Measurements from ENCODE around the gene EIF4E1B. TPM values are rescaled to one million over a fixed set of nuclear protein-coding genes. Genes with fewer than 3 reads are reported as not detected.

The EIF4E1B gene
- total RNA-seq, 1 donor from 2014 or later = not detected

- no peak for DNase-seq (ENCODE audit: low spot score)
- Mint-ChIP-seq H3K4me1 (ENCODE audit: low read depth) (no peaks in the 10 kb centered on the region), H3K9me3 (peaks cover 5% of the 10 kb centered on the region), H3K27me3 (ENCODE audit: insufficient read depth) (peaks cover 41% of the 10 kb centered on the region), H3K4me3 (no peak overlapping the region), H3K36me3 (ENCODE audit: low read depth) (peaks cover 2% of the 10 kb centered on the region), H3K27ac (no peak overlapping the region)
- intact Hi-C loops (cut with micrococcal nuclease) = no loop called here
Measured at GRCh38 chr5:176682016-176682531, 51.6 kb downstream of the EIF4E1B start.

- Mint-ChIP-seq H3K4me1 (ENCODE audit: low read depth) (no peaks in the 10 kb centered on the region), H3K27me3 (ENCODE audit: insufficient read depth) (peaks cover 31% of the 10 kb centered on the region), H3K4me3 (no peak overlapping the region), H3K9me3 (peaks cover 5% of the 10 kb centered on the region), H3K27ac (no peak overlapping the region), H3K36me3 (ENCODE audit: low read depth) (peaks cover 2% of the 10 kb centered on the region)
- DNase-seq (ENCODE audit: low spot score) = no peak
- intact Hi-C loops (cut with micrococcal nuclease) = no loop called here
Measured at GRCh38 chr5:176685010-176685409, 54.5 kb downstream of the EIF4E1B start.

DNA sequence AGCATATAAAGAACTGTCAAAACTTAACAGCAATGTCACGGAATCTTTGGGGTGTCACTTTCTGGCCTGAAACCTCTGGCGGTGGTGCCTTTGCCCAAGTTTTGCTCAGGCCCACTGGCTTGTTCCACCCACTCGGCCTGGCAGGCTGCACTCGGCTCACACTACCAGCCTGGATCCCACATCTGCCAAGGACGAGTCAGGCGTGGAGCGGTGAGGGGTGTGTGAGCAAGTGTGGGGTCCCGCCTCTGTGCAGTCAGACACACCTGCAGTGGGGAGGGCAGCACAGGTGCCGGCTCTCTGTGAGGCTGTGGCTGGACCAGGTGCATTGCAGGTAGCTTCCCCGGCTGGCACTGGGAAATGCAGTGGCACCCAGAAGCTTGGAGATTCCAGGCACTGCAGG lies 56.8 kb downstream of the EIF4E1B start:
- DNase-seq (ENCODE audit: low spot score) = no peak
- H3K9me3 Mint-ChIP-seq = peaks cover 5% of the 10 kb centered on the region
- H3K4me1 Mint-ChIP-seq (ENCODE audit: low read depth) = no peaks in the 10 kb centered on the region
- no peaks in the 10 kb centered on the region for H3K36me3 Mint-ChIP-seq (ENCODE audit: low read depth)
- intact Hi-C loops (cut with micrococcal nuclease) = no loop called here
- no peak overlapping the region for H3K4me3 Mint-ChIP-seq
- H3K27me3 Mint-ChIP-seq (ENCODE audit: insufficient read depth) = peaks cover 24% of the 10 kb centered on the region
- no peak overlapping the region for H3K27ac Mint-ChIP-seq

DNA sequence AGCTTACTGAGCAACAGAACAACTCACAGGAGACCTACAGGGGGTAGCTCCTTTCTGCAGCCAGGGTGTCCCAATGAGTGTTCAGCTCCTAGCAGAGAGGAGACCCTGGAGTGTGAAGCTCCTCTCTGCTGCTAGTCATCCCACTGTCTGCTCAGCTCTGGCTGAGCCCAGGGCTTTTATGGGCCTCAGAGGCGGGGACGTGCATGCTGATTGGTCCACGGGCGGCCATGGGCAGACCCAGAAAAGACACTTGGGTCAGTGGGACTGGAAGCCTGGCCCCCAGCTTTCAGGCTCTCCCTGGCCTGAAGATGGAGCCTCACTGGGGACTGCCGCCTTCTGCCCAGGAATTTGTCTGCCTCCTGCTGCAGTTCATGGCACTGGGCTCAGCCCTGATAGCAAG lies 57.4 kb downstream of the EIF4E1B start:
- intact Hi-C loops (cut with micrococcal nuclease) = no loop called here
- H3K36me3 Mint-ChIP-seq (ENCODE audit: low read depth) = no peaks in the 10 kb centered on the region
- no peak for DNase-seq (ENCODE audit: low spot score)
- no peak overlapping the region for H3K4me3 Mint-ChIP-seq
- peaks cover 5% of the 10 kb centered on the region for H3K9me3 Mint-ChIP-seq
- H3K4me1 Mint-ChIP-seq (ENCODE audit: low read depth) = no peaks in the 10 kb centered on the region
- no peak overlapping the region for H3K27ac Mint-ChIP-seq
- peaks cover 24% of the 10 kb centered on the region for H3K27me3 Mint-ChIP-seq (ENCODE audit: insufficient read depth)

DNA sequence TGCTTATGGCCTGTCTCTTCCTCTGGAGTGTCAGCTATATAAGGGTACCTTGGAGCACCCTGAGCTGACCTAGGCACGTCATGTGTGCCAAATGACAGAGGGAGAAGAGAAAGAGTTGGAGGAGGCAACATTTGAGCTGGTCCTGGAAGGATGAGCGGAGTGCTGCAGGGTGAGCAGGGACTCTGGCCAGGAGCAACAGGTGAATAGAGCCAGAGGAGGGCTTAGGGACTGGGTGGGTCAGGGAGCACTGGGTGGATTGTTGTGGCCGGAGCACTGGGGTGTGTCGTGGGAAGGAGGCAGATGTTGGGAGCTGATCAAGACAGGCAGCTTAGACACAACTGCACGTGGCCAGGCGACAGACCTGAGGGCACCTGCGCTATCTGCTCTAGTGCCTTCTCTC lies 60.4 kb downstream of the EIF4E1B start:
- intact Hi-C loops (cut with micrococcal nuclease) = no loop called here
- no peak overlapping the region for H3K4me3 Mint-ChIP-seq
- H3K27ac Mint-ChIP-seq = no peak overlapping the region
- H3K27me3 Mint-ChIP-seq (ENCODE audit: insufficient read depth) = peaks cover 13% of the 10 kb centered on the region
- H3K36me3 Mint-ChIP-seq (ENCODE audit: low read depth) = no peaks in the 10 kb centered on the region
- no peak for DNase-seq (ENCODE audit: low spot score)
- no peaks in the 10 kb centered on the region for H3K9me3 Mint-ChIP-seq
- H3K4me1 Mint-ChIP-seq (ENCODE audit: low read depth) = no peaks in the 10 kb centered on the region

- Mint-ChIP-seq H3K4me1 (ENCODE audit: low read depth) (no peaks in the 10 kb centered on the region), H3K9me3 (no peaks in the 10 kb centered on the region), H3K27ac (no peak overlapping the region), H3K36me3 (ENCODE audit: low read depth) (no peaks in the 10 kb centered on the region), H3K4me3 (no peak overlapping the region), H3K27me3 (ENCODE audit: insufficient read depth) (peaks cover 13% of the 10 kb centered on the region)
- DNase-seq (ENCODE audit: low spot score) = no peak
- intact Hi-C loops (cut with micrococcal nuclease) = no loop called here
Measured at GRCh38 chr5:176691524-176691923, 61.0 kb downstream of the EIF4E1B start.

DNA sequence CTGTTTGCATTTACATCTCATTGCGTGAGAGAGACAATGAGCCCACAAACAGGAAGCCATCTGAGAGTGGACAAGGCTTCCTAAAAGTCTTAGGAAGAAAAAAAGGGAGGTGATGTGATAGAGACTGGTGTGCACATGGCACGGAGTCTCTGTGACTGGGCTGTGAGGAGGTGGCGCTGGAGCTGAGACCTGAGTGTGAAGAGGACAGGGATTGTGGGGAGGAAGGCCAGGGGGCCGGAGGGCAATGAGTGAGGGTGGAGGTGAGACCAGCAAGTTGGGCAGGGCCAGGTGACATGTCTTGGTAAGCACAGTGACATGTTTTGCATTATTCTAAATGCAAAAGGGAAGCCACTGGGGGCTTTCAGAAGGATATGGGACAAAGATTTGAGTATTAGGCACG lies 61.9 kb downstream of the EIF4E1B start:
- intact Hi-C loops (cut with micrococcal nuclease) = no loop called here
- H3K27ac Mint-ChIP-seq = no peak overlapping the region
- H3K4me1 Mint-ChIP-seq (ENCODE audit: low read depth) = no peaks in the 10 kb centered on the region
- H3K36me3 Mint-ChIP-seq (ENCODE audit: low read depth) = no peaks in the 10 kb centered on the region
- H3K4me3 Mint-ChIP-seq = no peak overlapping the region
- peaks cover 21% of the 10 kb centered on the region for H3K27me3 Mint-ChIP-seq (ENCODE audit: insufficient read depth)
- H3K9me3 Mint-ChIP-seq = no peaks in the 10 kb centered on the region
- no peak for DNase-seq (ENCODE audit: low spot score)

- Mint-ChIP-seq H3K27me3 (ENCODE audit: insufficient read depth) (peaks cover 26% of the 10 kb centered on the region), H3K4me1 (ENCODE audit: low read depth) (no peaks in the 10 kb centered on the region), H3K27ac (no peak overlapping the region), H3K36me3 (ENCODE audit: low read depth) (no peaks in the 10 kb centered on the region), H3K9me3 (no peaks in the 10 kb centered on the region), H3K4me3 (no peak overlapping the region)
- intact Hi-C loops (cut with micrococcal nuclease) = no loop called here
- DNase-seq (ENCODE audit: low spot score) = no peak
Measured at GRCh38 chr5:176692839-176693476, 62.5 kb downstream of the EIF4E1B start.

DNA sequence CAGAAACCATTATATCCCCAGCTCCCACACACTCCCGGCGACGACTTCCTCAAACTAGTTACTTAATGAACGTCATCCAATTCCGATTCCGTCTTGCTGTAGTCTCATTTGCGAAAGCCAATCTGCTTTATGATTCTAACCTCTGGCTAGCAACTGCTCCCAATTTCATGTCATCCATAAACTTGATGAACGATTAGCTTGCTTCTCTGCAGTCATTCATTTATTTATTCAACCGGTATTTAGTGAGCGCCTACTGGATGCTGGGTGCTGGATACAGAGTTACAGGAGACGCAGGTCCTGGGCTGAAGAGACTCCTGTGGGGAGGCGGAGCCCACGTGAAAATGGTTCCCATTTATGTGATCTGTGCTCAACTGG lies 63.0 kb downstream of the EIF4E1B start:
- H3K4me3 Mint-ChIP-seq = no peak overlapping the region
- DNase-seq (ENCODE audit: low spot score) = no peak
- no peaks in the 10 kb centered on the region for H3K36me3 Mint-ChIP-seq (ENCODE audit: low read depth)
- peaks cover 30% of the 10 kb centered on the region for H3K27me3 Mint-ChIP-seq (ENCODE audit: insufficient read depth)
- no peaks in the 10 kb centered on the region for H3K4me1 Mint-ChIP-seq (ENCODE audit: low read depth)
- H3K27ac Mint-ChIP-seq = no peak overlapping the region
- intact Hi-C loops (cut with micrococcal nuclease) = no loop called here
- no peaks in the 10 kb centered on the region for H3K9me3 Mint-ChIP-seq

- Mint-ChIP-seq H3K9me3 (no peaks in the 10 kb centered on the region), H3K27me3 (ENCODE audit: insufficient read depth) (peaks cover 32% of the 10 kb centered on the region), H3K4me1 (ENCODE audit: low read depth) (no peaks in the 10 kb centered on the region), H3K36me3 (ENCODE audit: low read depth) (no peaks in the 10 kb centered on the region), H3K27ac (no peak overlapping the region), H3K4me3 (no peak overlapping the region)
- intact Hi-C loops (cut with micrococcal nuclease) = no loop called here
- DNase-seq (ENCODE audit: low spot score) = no peak
Measured at GRCh38 chr5:176694146-176694545, 63.7 kb downstream of the EIF4E1B start.

DNA sequence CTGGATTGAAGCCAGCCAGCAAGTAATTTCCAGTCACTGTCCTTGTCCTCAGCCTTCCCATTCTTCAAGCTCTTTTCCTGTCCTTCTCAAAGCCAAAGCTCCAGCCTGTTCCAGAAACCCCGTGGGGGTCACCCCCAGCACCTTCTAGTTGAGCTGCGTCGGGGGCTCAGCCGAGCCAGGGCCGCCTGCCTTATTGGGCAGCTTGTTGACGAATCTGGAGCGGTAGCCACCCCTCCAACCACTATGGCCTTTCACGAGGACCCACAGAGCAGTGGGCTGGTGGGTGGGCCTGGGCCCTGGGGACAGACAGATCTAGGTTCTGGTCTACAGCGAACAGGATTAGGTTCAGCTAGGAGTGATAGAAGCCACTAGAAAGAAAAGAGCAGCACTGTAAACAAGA lies 64.2 kb downstream of the EIF4E1B start:
- no peaks in the 10 kb centered on the region for H3K36me3 Mint-ChIP-seq (ENCODE audit: low read depth)
- H3K4me1 Mint-ChIP-seq (ENCODE audit: low read depth) = no peaks in the 10 kb centered on the region
- H3K4me3 Mint-ChIP-seq = no peak overlapping the region
- intact Hi-C loops (cut with micrococcal nuclease) = no loop called here
- no peak for DNase-seq (ENCODE audit: low spot score)
- H3K9me3 Mint-ChIP-seq = no peaks in the 10 kb centered on the region
- H3K27ac Mint-ChIP-seq = no peak overlapping the region
- peaks cover 32% of the 10 kb centered on the region for H3K27me3 Mint-ChIP-seq (ENCODE audit: insufficient read depth)

- Mint-ChIP-seq H3K9me3 (no peaks in the 10 kb centered on the region), H3K36me3 (ENCODE audit: low read depth) (no peaks in the 10 kb centered on the region), H3K4me3 (no peak overlapping the region), H3K27ac (no peak overlapping the region), H3K4me1 (ENCODE audit: low read depth) (no peaks in the 10 kb centered on the region), H3K27me3 (ENCODE audit: insufficient read depth) (peaks cover 37% of the 10 kb centered on the region)
- intact Hi-C loops (cut with micrococcal nuclease) = no loop called here
- DNase-seq (ENCODE audit: low spot score) = no peak
Measured at GRCh38 chr5:176695073-176695472, 64.6 kb downstream of the EIF4E1B start.
